Activated CD8-positive, alpha-beta memory T cell treated with anti-CD3 and anti-CD28 coated beads for 36 hours (primary cell): ENCODE data around the gene PROP1. TPM values are rescaled to one million over a fixed set of nuclear protein-coding genes. Genes with fewer than 3 reads are reported as not detected.
"Not testable (repeated sequence)": the region's sequence is repeated elsewhere in the genome, so short reads cannot be mapped to it uniquely, and the experiment has no call there.

Source experiments
- CTCF ChIA-PET: fragments of 350-600 bp; sonication (Branson Sonifier 250); formaldehyde crosslinking; loops from one replicate; lab custom pipeline; 2021; ENCODE audit warnings: antibody characterized with exemption; lab: Charles Lee
- POLR2A ChIA-PET: fragments of 350-600 bp; sonication (Branson Sonifier 250); formaldehyde crosslinking; loops from one replicate; lab custom pipeline; 2021; ENCODE audit warnings: antibody characterized with exemption; lab: Charles Lee
- total RNA-seq, 2 experiments: library from RNA; stranded (reverse); gene quantifications; one replicate each; pipeline ENCODE4 v1.2.3, GENCODE V29; 2021

The PROP1 gene
- total RNA-seq, 2 experiments from 2014 or later: not detected

DNA sequence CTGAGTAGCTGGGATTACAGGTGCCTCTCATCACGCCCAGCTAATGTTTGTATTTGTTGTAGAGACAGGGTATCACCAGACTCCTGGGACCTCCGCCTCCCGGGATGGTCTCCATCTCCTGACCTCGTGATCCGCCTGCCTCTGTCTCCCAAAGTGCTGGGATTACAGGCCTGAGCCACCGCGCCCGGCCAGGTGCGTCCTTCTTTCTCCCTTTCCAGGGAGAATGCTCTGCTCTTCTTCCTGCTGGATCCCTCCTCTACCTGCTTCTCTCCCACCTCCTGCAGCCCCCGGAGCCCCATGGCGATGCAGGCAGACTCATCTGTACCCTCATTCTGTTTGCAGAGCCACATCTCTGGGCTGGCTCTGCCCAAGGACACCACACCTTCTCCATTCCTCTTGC is 42.9 kb downstream of the PROP1 start:
- POLR2A ChIA-PET, CTCF ChIA-PET: not testable (repeated sequence)

DNA sequence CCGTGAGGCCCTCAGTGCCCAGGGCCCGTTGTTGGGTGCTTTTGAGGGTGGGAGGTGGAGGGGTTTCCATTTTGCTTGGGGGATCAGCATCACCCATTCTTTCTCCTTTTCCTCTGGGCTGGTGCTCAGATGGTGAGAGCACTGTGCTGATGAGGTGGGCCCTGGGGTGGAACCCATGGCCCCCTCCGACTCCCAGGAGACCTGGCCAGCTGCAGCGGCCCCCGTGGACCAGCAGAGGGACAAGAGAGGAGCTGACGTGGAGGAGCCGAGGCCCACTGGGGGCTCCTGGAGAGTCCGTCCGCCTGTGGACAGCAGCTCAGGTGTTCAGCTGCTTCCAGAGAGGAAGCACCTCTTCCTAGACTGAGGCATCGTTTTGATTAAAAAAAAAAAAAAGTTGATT is 46.4 kb downstream of the PROP1 start:
- CTCF ChIA-PET, POLR2A ChIA-PET: not testable (repeated sequence)

- POLR2A ChIA-PET, CTCF ChIA-PET: not testable (repeated sequence)
These were observed 47.0 kb downstream of the PROP1 start for GRCh38 chr5:177949065-177949464.

- POLR2A ChIA-PET, CTCF ChIA-PET: not testable (repeated sequence)
These were observed 48.1 kb downstream of the PROP1 start for GRCh38 chr5:177947912-177948311.

DNA sequence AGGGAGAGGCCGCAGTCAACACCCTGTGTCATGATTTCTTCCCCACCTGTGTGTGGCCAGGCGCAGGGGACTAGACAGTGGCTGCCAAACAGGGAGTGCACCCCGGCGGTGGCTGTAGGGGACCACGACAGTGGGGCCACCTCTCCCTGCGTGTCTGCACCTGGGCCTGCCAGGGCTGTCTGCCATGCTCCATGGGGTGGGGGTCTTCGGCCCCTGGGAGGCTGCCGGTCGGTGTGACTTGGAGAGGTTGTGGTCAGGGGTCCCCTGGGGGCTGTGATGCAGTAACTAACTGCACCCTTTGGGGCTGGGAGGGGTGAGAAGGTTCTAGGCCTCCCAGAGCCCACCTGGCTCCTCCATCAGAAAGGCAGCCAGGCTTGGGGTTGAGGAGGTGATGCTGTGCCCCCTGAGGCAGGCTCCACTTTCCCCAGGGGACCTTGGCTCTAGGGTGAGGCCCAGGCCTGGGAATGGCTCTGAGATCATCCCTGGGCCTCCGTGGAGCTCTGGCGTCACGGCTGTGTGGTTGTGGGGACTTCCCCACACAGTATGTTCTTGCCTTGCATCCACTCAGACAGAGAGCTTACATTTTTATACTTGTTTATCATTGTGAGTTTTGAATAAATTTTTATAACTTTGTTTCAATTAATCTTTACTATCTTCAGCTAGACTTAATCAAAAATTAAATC is 50.3 kb downstream of the PROP1 start:
- POLR2A ChIA-PET: interaction anchor here (0.6 kb wide), 1 partner anchor 944 kb away, joined by 5 read pairs; no protein-coding TSS in a partner anchor
- CTCF ChIA-PET: not testable (repeated sequence)

GRCh38 chr5:177945145-177945544 is 50.9 kb downstream of the PROP1 start:
- POLR2A ChIA-PET, CTCF ChIA-PET: not testable (repeated sequence)

DNA sequence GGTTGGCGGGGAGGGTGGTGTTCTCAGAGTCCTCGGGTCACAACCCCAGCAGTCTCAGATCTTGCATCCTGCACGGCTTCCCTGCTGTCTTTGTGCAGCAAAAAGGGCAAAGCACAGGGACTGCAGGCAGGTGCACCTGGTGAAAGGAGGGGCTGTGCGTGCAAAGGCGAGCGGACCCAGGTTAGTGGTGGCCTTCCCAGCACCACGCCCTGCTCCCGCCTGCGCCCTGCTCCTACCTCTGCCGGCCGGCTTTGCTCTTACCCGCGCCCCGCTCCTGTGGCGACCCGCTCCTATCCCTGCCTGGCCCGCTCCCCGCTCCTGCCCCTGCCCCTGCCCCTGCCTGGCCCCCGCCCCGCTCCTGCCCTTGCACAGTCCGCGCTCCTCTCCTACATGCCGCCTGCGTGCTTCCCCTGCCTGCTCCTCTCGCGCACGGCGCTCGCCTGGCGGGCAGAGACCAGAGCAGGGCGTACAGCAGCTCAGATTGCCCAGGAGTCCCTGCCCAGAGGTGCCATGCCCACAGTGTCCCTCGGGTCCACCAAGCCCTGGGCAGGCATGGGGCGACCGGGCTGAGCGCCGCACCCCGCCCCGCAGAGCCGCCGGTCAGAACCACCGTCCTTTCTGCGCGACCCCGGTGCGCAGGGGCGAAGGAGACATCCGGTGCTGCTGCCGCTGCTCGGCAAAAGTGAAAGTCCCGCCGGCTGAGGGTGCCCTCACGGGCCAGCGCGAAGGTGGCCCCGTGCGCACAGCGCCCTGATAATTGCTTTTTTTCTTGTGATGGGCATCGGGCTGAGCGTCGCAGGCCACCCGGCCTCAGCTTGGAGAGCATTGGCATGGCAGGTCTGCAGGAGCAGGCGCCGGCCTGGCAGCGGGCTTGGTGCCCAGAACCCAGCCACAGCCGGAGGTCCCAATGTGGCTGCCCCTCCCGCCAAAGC is 52.0 kb downstream of the PROP1 start:
- POLR2A ChIA-PET, CTCF ChIA-PET: not testable (repeated sequence)

- CTCF ChIA-PET, POLR2A ChIA-PET: not testable (repeated sequence)
These were observed 53.1 kb downstream of the PROP1 start for GRCh38 chr5:177942896-177943295.

Other genes starting within 250 kb of the PROP1 start
- gene FAM153A, start 213.3 kb downstream of the PROP1 start, total RNA-seq: 1 to 10 TPM; 6.3 to 7.8 TPM
- 1 to 10 TPM; 6.9 to 7.0 TPM for gene N4BP3, start 117.3 kb upstream of the PROP1 start, total RNA-seq
- gene RMND5B, start 134.8 kb upstream of the PROP1 start, total RNA-seq: 10 to 100 TPM; 28.0 to 28.8 TPM
- gene NHP2, start 157.6 kb upstream of the PROP1 start, total RNA-seq: 100 to 1,000 TPM; 317 to 326 TPM
- not detected for gene GMCL2, start 191.1 kb upstream of the PROP1 start, total RNA-seq
- gene HNRNPAB, start 208.3 kb upstream of the PROP1 start, total RNA-seq: 100 to 1,000 TPM; 651 to 672 TPM
- gene PHYKPL, start 236.6 kb upstream of the PROP1 start, total RNA-seq: 10 to 100 TPM; 65.5 to 68.2 TPM